Parathyroid adenoma (tissue), 2 donors: Measurements from ENCODE around the gene JPT2.

Experiments
- H2AFZ ChIP-seq: fragments of 300-600 bp; sonication (generic); one replicate; pipeline ENCODE4 v1.7.0; 2017; ENCODE audit warnings: antibody characterized with exemption, mild to moderate bottlenecking
- H3K27ac ChIP-seq: fragments of 300-600 bp; sonication (generic); one replicate; pipeline ENCODE4 v1.7.0; 2017
- H3K27me3 ChIP-seq: fragments of 300-600 bp; sonication (generic); one replicate; pipeline ENCODE4 v1.7.0; 2017; ENCODE audit warnings: low read length; ENCODE audit not compliant: control insufficient read depth, insufficient read depth
- H3K36me3 ChIP-seq: fragments of 300-600 bp; sonication (generic); one replicate; pipeline ENCODE4 v1.7.0; 2017; ENCODE audit warnings: low read length; ENCODE audit not compliant: control insufficient read depth, insufficient read depth
- H3K4me1 ChIP-seq: fragments of 300-600 bp; sonication (generic); one replicate; pipeline ENCODE4 v1.7.0; 2017; ENCODE audit warnings: control low read depth
- H3K4me2 ChIP-seq: fragments of 300-600 bp; sonication (generic); one replicate; pipeline ENCODE4 v1.7.0; 2017; ENCODE audit warnings: low read length
- H3K4me3 ChIP-seq: fragments of 300-600 bp; sonication (generic); one replicate; pipeline ENCODE4 v1.7.0; 2017; ENCODE audit warnings: low read depth, low read length
- H3K79me2 ChIP-seq: fragments of 300-600 bp; sonication (generic); one replicate; pipeline ENCODE4 v1.7.0; 2017; ENCODE audit warnings: control low read depth
- H3K9ac ChIP-seq: fragments of 300-600 bp; sonication (generic); one replicate; pipeline ENCODE4 v1.7.0; 2017; ENCODE audit warnings: mild to moderate bottlenecking
- H3K9me3 ChIP-seq: fragments of 300-600 bp; sonication (generic); one replicate; pipeline ENCODE4 v1.7.0; 2017; ENCODE audit warnings: low read length; ENCODE audit not compliant: control insufficient read depth
- CTCF ChIP-seq: fragments of 300-600 bp; sonication (generic); IDR thresholded peaks from one replicate; pipeline ENCODE4 v1.7.0; 2017; ENCODE audit warnings: antibody characterized with exemption, mild to moderate bottlenecking
- donor health status: primary hyperparathyroidism.

The JPT2 gene

GRCh38 chr16:1650131-1650530 lies 27.9 kb upstream of the JPT2 start:
- H3K4me1 ChIP-seq = no peaks in the 10 kb centered on the region
- H3K9me3 ChIP-seq = no peaks in the 10 kb centered on the region
- H3K27me3 ChIP-seq = no peaks in the 10 kb centered on the region
- TF ChIP-seq CTCF = no peak
- peaks cover 22% of the 10 kb centered on the region for H3K79me2 ChIP-seq
- H3K9ac ChIP-seq = no peak overlapping the region
- no peak overlapping the region for H2AFZ ChIP-seq
- no peak overlapping the region for H3K27ac ChIP-seq
- no peak overlapping the region for H3K4me2 ChIP-seq
- no peaks in the 10 kb centered on the region for H3K36me3 ChIP-seq
- H3K4me3 ChIP-seq = no peak overlapping the region

- no peak for TF ChIP-seq CTCF
- no peaks in the 10 kb centered on the region for H3K27me3 ChIP-seq
- no peak overlapping the region for H2AFZ ChIP-seq
- H3K36me3 ChIP-seq = no peaks in the 10 kb centered on the region
- no peaks in the 10 kb centered on the region for H3K4me1 ChIP-seq
- H3K4me2 ChIP-seq = no peak overlapping the region
- H3K79me2 ChIP-seq = peaks cover 13% of the 10 kb centered on the region
- H3K9ac ChIP-seq = no peak overlapping the region
- H3K27ac ChIP-seq = peak overlapping the region; percentile 4
- no peak overlapping the region for H3K4me3 ChIP-seq
- H3K9me3 ChIP-seq = no peaks in the 10 kb centered on the region
Measured at GRCh38 chr16:1651094-1651973, 26.7 kb upstream of the JPT2 start.

- no peak for TF ChIP-seq CTCF
- no peaks in the 10 kb centered on the region for H3K4me1 ChIP-seq
- no peak overlapping the region for H2AFZ ChIP-seq
- H3K9me3 ChIP-seq = no peaks in the 10 kb centered on the region
- H3K27me3 ChIP-seq = no peaks in the 10 kb centered on the region
- peaks cover 11% of the 10 kb centered on the region for H3K79me2 ChIP-seq
- H3K27ac ChIP-seq = no peak overlapping the region
- no peaks in the 10 kb centered on the region for H3K36me3 ChIP-seq
- H3K4me2 ChIP-seq = no peak overlapping the region
- H3K9ac ChIP-seq = no peak overlapping the region
- H3K4me3 ChIP-seq = no peak overlapping the region
Measured at GRCh38 chr16:1651974-1652312, 26.1 kb upstream of the JPT2 start.

- no peak for TF ChIP-seq CTCF
- Histone ChIP-seq H3K36me3 (no peaks in the 10 kb centered on the region), H3K9me3 (no peaks in the 10 kb centered on the region)
Measured at GRCh38 chr16:1653023-1653422, 25.1 kb upstream of the JPT2 start.

More at GRCh38 chr16:1653023-1653422, 25.1 kb upstream of the JPT2 start:
- no peaks in the 10 kb centered on the region for H3K4me1 ChIP-seq
- no peak overlapping the region for H3K4me3 ChIP-seq
- H3K4me2 ChIP-seq = no peak overlapping the region
- H3K27me3 ChIP-seq = no peaks in the 10 kb centered on the region
- H3K79me2 ChIP-seq = peaks cover 11% of the 10 kb centered on the region
- no peak overlapping the region for H3K9ac ChIP-seq
- H2AFZ ChIP-seq = no peak overlapping the region
- H3K27ac ChIP-seq = no peak overlapping the region
